GM12878 (cell line): Measurements from ENCODE around the gene DYTN.

Source experiments
- EP300 ChIP-seq, 2 experiments: fragments of 150-350 bp in 1 of 2; IDR thresholded peaks; 2 replicates each; pipeline ENCODE4 v1.6.1; 2011 to 2012; ENCODE audit warnings: low read depth in 2 of 2, low read length in 2 of 2, borderline replicate concordance in 1 of 2, improper control_type of control experiment in 1 of 2, inconsistent platforms in 1 of 2; ENCODE audit not compliant: control insufficient read depth in 1 of 2
- EZH2 ChIP-seq: IDR thresholded peaks from 2 replicates; pipeline ENCODE4 v1.6.1; 2012; ENCODE audit warnings: low read depth, mild to moderate bottlenecking, control low read depth, inconsistent platforms, low read length, borderline replicate concordance; ENCODE audit not compliant: control insufficient read depth
- TBL1XR1 ChIP-seq: IDR thresholded peaks from 2 replicates; pipeline ENCODE4 v1.6.1; 2012; ENCODE audit warnings: low read depth, low read length, improper control_type of control experiment
- ZSCAN29 ChIP-seq: fragments of 450-650 bp; IDR thresholded peaks from 2 replicates; pipeline ENCODE4 v1.6.1; 2017; ENCODE audit warnings: mild to moderate bottlenecking, moderate library complexity
- TF ChIP-seq, protein P1 (sequence below): IDR thresholded peaks from 2 replicates; pipeline ENCODE4 v1.6.1; 2011; ENCODE audit warnings: borderline replicate concordance, low read depth, mild to moderate bottlenecking, moderate library complexity, mixed read lengths, low read length; ENCODE audit not compliant: insufficient read depth; ENCODE audit errors: extremely low read length
- TF ChIP-seq, protein P2 (sequence below), 3 experiments: IDR thresholded peaks in 2 of 3; conservative IDR thresholded peaks in 1 of 3; 2 replicates each; pipeline ENCODE4 v1.5.1; 2011; ENCODE audit warnings: low read depth in 3 of 3, low read length in 3 of 3, mild to moderate bottlenecking in 3 of 3, control low read depth in 2 of 3, moderate library complexity in 2 of 3, inconsistent platforms in 1 of 3, mixed read lengths in 1 of 3; ENCODE audit not compliant: control insufficient read depth in 2 of 3, insufficient read depth in 1 of 3; ENCODE audit errors: extremely low read depth in 1 of 3
- TF ChIP-seq, protein P3 (sequence below): IDR thresholded peaks from 2 replicates; pipeline ENCODE4 v1.6.1; 2011; ENCODE audit warnings: low read depth, low read length, improper control_type of control experiment, borderline replicate concordance

DNA sequence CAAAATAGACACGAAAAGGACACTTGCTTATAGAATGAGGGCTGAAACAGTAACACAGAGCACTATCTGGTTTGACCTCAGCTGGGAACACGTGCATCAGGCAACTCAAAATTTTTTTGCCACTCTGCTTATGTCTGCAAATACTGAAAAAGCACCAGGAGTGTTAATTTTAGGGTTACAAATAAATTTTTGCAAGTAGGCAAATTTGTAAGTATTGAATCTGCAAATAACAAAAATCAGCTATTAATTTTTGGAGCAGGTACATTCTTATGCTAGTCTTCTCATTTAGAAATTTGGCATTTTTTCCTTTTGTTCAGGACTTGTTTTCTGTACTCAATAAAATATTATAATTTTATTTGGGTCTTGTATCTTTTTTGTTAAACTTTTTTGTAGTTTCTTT lies 29.7 kb downstream of the DYTN start:
- TF ChIP-seq, protein P1, sequence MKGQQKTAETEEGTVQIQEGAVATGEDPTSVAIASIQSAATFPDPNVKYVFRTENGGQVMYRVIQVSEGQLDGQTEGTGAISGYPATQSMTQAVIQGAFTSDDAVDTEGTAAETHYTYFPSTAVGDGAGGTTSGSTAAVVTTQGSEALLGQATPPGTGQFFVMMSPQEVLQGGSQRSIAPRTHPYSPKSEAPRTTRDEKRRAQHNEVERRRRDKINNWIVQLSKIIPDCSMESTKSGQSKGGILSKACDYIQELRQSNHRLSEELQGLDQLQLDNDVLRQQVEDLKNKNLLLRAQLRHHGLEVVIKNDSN = no peak
- TF ChIP-seq, protein P2, sequence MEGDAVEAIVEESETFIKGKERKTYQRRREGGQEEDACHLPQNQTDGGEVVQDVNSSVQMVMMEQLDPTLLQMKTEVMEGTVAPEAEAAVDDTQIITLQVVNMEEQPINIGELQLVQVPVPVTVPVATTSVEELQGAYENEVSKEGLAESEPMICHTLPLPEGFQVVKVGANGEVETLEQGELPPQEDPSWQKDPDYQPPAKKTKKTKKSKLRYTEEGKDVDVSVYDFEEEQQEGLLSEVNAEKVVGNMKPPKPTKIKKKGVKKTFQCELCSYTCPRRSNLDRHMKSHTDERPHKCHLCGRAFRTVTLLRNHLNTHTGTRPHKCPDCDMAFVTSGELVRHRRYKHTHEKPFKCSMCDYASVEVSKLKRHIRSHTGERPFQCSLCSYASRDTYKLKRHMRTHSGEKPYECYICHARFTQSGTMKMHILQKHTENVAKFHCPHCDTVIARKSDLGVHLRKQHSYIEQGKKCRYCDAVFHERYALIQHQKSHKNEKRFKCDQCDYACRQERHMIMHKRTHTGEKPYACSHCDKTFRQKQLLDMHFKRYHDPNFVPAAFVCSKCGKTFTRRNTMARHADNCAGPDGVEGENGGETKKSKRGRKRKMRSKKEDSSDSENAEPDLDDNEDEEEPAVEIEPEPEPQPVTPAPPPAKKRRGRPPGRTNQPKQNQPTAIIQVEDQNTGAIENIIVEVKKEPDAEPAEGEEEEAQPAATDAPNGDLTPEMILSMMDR (IDR thresholded peaks at IDR 0.05 in 2 of 3, conservative IDR thresholded peaks at IDR 0.05 in 1 of 3; ENCODE audit: control insufficient read depth in 2 of 3, extremely low read depth in 1 of 3, insufficient read depth in 1 of 3, low read depth in 3 of 3, low read length in 3 of 3) = no peak
- TF ChIP-seq EP300 (IDR thresholded peaks at IDR 0.05; ENCODE audit: borderline replicate concordance in 1 of 2, control insufficient read depth in 1 of 2, low read depth in 2 of 2, low read length in 2 of 2) (no peak), TBL1XR1 (no peak), ZSCAN29 (no peak), EZH2 (no peak)
- TF ChIP-seq, protein P3, sequence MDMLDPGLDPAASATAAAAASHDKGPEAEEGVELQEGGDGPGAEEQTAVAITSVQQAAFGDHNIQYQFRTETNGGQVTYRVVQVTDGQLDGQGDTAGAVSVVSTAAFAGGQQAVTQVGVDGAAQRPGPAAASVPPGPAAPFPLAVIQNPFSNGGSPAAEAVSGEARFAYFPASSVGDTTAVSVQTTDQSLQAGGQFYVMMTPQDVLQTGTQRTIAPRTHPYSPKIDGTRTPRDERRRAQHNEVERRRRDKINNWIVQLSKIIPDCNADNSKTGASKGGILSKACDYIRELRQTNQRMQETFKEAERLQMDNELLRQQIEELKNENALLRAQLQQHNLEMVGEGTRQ = no peak
